Coronary artery (tissue), 2 donors: ENCODE measurements around the gene GADL1.

Experiments
- DNase-seq: peaks from one replicate; pipeline ENCODE4 v3.0.0-alpha.2; 2017; ENCODE audit warnings: low spot score
- H3K27ac ChIP-seq, 2 donors: fragments of 200-600 bp; sonication (generic); one replicate each; pipeline ENCODE4 v1.5.1; 2016 to 2019
- H3K4me3 ChIP-seq: fragments of 200-600 bp; sonication (generic); 2 replicates; pipeline ENCODE4 v1.5.1; 2016; ENCODE audit warnings: mild to moderate bottlenecking, moderate library complexity
- TF ChIP-seq, protein P1 (sequence below): fragments of 200-600 bp; sonication (generic); IDR thresholded peaks from one replicate; pipeline ENCODE4 v1.5.1; 2019; ENCODE audit warnings: antibody characterized with exemption

Gene GADL1

DNA sequence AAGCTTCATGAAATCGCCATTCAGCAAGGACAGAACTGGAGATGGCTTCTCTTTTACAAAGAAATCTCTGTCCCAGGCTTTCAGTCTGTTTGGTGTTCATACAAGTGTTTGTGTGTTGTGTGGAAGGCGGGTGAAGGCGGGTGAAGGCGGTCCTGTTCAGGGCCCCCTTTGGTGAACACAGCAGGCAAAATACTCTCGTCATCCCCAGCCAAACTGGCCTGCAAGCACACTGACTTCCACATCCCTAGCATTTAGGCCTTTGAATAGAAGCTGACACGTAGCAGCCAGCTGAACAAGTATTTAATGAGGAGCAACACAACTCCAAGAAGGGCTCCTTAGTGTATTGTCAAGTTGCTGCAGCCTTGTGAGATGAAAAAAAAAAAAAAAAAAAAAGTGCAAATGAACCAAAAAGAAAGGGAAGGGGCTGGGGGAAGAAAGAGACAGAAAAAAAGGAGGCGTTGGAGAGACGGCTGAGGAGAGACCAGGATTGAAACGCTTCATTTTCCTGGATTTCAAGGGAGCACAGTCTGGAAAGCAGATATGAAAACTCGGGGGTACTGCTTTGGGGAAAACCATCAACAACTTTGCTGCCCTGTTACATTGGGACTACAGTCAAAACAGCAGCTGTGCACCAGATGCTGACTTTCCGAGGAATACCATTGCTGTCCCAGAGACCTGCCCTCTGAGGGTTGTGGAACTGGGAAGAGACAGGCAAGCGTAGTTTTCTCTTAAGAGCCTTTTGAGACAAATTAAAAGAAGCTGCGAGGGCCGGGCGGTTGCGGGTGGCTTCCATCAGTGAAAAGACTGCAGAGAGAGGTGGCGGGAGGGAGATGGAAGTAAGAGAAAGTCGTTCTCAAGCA is 213.4 kb downstream of the GADL1 start:
- no peak for DNase-seq
- TF ChIP-seq, protein P1, sequence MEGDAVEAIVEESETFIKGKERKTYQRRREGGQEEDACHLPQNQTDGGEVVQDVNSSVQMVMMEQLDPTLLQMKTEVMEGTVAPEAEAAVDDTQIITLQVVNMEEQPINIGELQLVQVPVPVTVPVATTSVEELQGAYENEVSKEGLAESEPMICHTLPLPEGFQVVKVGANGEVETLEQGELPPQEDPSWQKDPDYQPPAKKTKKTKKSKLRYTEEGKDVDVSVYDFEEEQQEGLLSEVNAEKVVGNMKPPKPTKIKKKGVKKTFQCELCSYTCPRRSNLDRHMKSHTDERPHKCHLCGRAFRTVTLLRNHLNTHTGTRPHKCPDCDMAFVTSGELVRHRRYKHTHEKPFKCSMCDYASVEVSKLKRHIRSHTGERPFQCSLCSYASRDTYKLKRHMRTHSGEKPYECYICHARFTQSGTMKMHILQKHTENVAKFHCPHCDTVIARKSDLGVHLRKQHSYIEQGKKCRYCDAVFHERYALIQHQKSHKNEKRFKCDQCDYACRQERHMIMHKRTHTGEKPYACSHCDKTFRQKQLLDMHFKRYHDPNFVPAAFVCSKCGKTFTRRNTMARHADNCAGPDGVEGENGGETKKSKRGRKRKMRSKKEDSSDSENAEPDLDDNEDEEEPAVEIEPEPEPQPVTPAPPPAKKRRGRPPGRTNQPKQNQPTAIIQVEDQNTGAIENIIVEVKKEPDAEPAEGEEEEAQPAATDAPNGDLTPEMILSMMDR: no peak
- Histone ChIP-seq H3K27ac (peak overlapping the region; percentile 58 to 79), H3K4me3 (peak overlapping the region; percentile 11)

DNA sequence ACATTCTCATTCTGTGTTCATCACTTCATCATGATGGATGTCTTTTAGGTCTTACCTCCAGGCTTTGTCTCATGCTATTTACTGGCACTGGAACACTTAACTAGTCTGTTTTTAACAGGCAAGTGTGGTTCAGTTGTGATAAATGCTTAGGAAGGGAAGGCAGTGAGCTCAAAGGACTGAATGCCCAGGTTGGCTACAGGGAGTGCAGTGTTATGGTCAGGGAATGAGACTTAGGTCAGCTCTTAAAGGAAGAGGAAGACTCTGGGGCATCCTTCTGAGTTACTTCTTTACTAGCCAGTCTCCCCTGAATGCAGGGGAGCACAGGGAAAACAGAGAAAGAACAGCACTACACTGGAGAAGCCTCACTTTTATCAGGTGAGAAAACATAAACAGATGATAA is 215.4 kb downstream of the GADL1 start:
- DNase-seq: no peak
- Histone ChIP-seq H3K27ac (peak overlapping the region in 1 of 2 donors; percentile 53), H3K4me3 (no peak overlapping the region)
- TF ChIP-seq, protein P1: no peak

- Histone ChIP-seq H3K4me3 (no peak overlapping the region), H3K27ac (peak overlapping the region in 1 of 2 donors; percentile 32)
- no peak for DNase-seq
- TF ChIP-seq, protein P1: no peak
These were observed 217.1 kb downstream of the GADL1 start for GRCh38 chr3:30677347-30677685.

- TF ChIP-seq, protein P1: no peak
- no peak for DNase-seq
- peak overlapping the region in 1 of 2 donors; percentile 32 for H3K27ac ChIP-seq
- H3K4me3 ChIP-seq: no peak overlapping the region
These were observed 217.8 kb downstream of the GADL1 start for GRCh38 chr3:30676424-30677346.
